ENCODE data around the gene MT2A.

DNA sequence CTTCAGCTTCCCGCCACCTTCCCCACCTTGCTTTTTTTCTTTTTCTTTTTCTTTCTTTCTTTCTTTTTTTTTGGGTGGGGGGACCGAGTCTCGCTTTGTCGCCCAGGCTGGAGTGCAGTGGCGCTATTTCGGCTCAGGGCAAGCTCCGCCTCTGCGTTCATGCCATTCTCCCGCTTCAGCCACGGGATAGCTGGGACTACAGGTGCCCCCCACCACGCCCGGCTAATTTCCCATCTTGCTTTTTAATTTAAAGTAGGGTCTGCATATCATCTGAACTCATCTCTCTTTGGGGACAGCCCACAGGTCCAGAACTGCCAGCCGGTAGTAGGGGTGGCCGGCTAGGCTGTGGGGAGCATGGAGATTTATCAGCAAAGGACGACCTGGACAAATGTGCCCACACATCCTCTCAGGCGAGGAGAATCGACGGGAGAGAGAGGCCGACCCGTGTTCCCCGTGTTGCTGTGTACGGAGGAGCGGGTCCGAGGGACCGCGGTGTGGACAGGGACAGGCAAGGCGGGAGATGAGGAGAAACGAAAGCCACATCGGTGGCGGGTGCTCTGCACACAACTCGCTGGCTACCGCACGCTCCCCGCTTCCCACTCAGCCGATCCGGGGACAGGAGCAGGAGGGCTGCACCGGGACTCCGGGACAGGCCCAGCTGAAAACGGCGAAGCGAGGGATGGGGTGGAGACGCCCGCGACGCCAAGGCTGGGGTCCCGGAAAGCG lies 26.5 kb downstream of the MT2A start:
- no peak for TF ChIP-seq POLR2AphosphoS5 (IDR thresholded peaks at IDR 0.05; ENCODE audit: insufficient read depth in 1 of 2, low read depth in 1 of 2)
- TF ChIP-seq, protein P1, sequence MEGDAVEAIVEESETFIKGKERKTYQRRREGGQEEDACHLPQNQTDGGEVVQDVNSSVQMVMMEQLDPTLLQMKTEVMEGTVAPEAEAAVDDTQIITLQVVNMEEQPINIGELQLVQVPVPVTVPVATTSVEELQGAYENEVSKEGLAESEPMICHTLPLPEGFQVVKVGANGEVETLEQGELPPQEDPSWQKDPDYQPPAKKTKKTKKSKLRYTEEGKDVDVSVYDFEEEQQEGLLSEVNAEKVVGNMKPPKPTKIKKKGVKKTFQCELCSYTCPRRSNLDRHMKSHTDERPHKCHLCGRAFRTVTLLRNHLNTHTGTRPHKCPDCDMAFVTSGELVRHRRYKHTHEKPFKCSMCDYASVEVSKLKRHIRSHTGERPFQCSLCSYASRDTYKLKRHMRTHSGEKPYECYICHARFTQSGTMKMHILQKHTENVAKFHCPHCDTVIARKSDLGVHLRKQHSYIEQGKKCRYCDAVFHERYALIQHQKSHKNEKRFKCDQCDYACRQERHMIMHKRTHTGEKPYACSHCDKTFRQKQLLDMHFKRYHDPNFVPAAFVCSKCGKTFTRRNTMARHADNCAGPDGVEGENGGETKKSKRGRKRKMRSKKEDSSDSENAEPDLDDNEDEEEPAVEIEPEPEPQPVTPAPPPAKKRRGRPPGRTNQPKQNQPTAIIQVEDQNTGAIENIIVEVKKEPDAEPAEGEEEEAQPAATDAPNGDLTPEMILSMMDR (IDR thresholded peaks at IDR 0.05): no peak
